Measurements from ENCODE around the gene AQP10. TPM values are rescaled to one million over a fixed set of nuclear protein-coding genes. Genes with fewer than 3 reads are reported as not detected.

The AQP10 gene
- total and polyA plus RNA-seq, 3 experiments from 2014 or later = not detected

Other genes with a start within 250 kb of the AQP10 start
- gene NUP210L, start 166.0 kb upstream of the AQP10 start, total RNA-seq = under 1 TPM in 1 of 2 experiments, not detected in 1; 0.09 TPM
- 0.06 TPM for gene NUP210L, start 166.0 kb upstream of the AQP10 start, polyA plus RNA-seq
- 100 to 1,000 TPM; 802 to 863 TPM for gene TPM3, start 129.0 kb upstream of the AQP10 start, total RNA-seq
- 948 TPM for gene TPM3, start 129.0 kb upstream of the AQP10 start, polyA plus RNA-seq
- not detected for gene CFAP141, start 114.8 kb upstream of the AQP10 start, total RNA-seq
- not detected for gene CFAP141, start 114.8 kb upstream of the AQP10 start, polyA plus RNA-seq
- gene UBAP2L, start 100.1 kb upstream of the AQP10 start, total RNA-seq = 100 to 1,000 TPM; 258 to 277 TPM
- 63.0 TPM for gene UBAP2L, start 100.1 kb upstream of the AQP10 start, polyA plus RNA-seq
- gene HAX1, start 48.5 kb upstream of the AQP10 start, total RNA-seq = 100 to 1,000 TPM; 145 to 153 TPM
- gene HAX1, start 48.5 kb upstream of the AQP10 start, polyA plus RNA-seq = 149 TPM
- 10 to 100 TPM; 71.7 to 72.8 TPM for gene ATP8B2, start 4.4 kb downstream of the AQP10 start, total RNA-seq
- 69.9 TPM for gene ATP8B2, start 4.4 kb downstream of the AQP10 start, polyA plus RNA-seq
- 1 to 10 TPM; 2.8 to 3.8 TPM for gene IL6R, start 84.2 kb downstream of the AQP10 start, total RNA-seq
- 12.8 TPM for gene IL6R, start 84.2 kb downstream of the AQP10 start, polyA plus RNA-seq
- gene TDRD10, start 181.1 kb downstream of the AQP10 start, total RNA-seq = not detected
- not detected for gene TDRD10, start 181.1 kb downstream of the AQP10 start, polyA plus RNA-seq
- not detected for gene SHE, start 181.3 kb downstream of the AQP10 start, total RNA-seq
- not detected for gene SHE, start 181.3 kb downstream of the AQP10 start, polyA plus RNA-seq
- 10 to 100 TPM; 83.8 to 97.8 TPM for gene UBE2Q1, start 237.6 kb downstream of the AQP10 start, total RNA-seq
- gene UBE2Q1, start 237.6 kb downstream of the AQP10 start, polyA plus RNA-seq = 16.2 TPM
- gene CHRNB2, start 246.7 kb downstream of the AQP10 start, total RNA-seq = not detected
- gene CHRNB2, start 246.7 kb downstream of the AQP10 start, polyA plus RNA-seq = 0.16 TPM

Measured in CD8-positive, alpha-beta memory T cell (primary cell).